ENCODE results near the gene KCTD12. TPM values are rescaled to one million over a fixed set of nuclear protein-coding genes. Genes with fewer than 3 reads are reported as not detected.

KCTD12 gene
- polyA plus RNA-seq, 3 donors: 30.9 to 67.1 (median 31.2) TPM

DNA sequence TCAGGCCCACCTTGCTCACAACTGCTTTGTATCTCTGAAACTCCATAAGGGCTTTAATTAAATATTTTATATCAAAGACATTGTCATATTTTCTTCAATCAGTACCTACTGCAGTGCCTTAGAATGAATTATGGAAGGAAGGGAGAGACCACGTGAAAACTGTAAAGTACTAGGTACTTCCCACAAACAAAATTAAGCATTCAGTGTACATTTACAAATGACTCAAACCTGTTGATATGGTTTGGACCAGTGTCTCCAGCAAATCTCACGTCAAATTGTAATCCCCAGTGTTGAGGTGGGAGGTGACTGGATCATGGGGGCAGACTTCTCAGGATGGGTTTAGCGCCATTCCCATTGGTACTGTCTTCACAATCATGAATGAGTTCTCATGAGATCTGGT, 23.2 kb downstream of the KCTD12 start:
- Histone ChIP-seq H3K4me1 (ENCODE audit: control insufficient read depth in 1 of 2, insufficient read depth in 2 of 2, low read length in 2 of 2) (no peaks in the 10 kb centered on the region), H3K79me2 (ENCODE audit: insufficient read depth, low read length) (no peaks in the 10 kb centered on the region), H4K20me1 (ENCODE audit: insufficient read depth, low read length) (no peaks in the 10 kb centered on the region), H3K9ac (ENCODE audit: insufficient read depth, low read length, poor library complexity, severe bottlenecking) (no peak overlapping the region), H3K27ac (ENCODE audit: low read depth in 1 of 2, low read length in 2 of 2) (no peak overlapping the region), H3K4me2 (replicated peaks; ENCODE audit: extremely low read depth, low read length, poor library complexity, severe bottlenecking) (no peak overlapping the region), H3K9me3 (replicated peaks in 1 of 2; ENCODE audit: control insufficient read depth in 1 of 2, insufficient read depth in 1 of 2, low read length in 2 of 2) (peaks cover 0 to 3% of the 10 kb centered on the region in 2 donors), H2AFZ (ENCODE audit: insufficient read depth, low read depth, low read length, poor library complexity, severe bottlenecking) (no peak overlapping the region), H3K4me3 (replicated peaks in 1 of 3; ENCODE audit: low read depth in 2 of 3, low read length in 3 of 3) (no peak overlapping the region), H3K27me3 (ENCODE audit: control insufficient read depth in 2 of 2, insufficient read depth in 2 of 2, low read length in 2 of 2) (no peaks in the 10 kb centered on the region), H3K36me3 (replicated peaks in 1 of 2; ENCODE audit: control insufficient read depth in 1 of 2, insufficient read depth in 2 of 2, low read length in 2 of 2) (no peaks in the 10 kb centered on the region)
- H3K36me3 Mint-ChIP-seq: peaks cover 2% of the 10 kb centered on the region in 2 donors
- H3K27ac Mint-ChIP-seq: no peak overlapping the region
- DNase-seq: no peak
- peaks cover 2% of the 10 kb centered on the region for H3K4me1 Mint-ChIP-seq
- H3K4me3 Mint-ChIP-seq: no peak overlapping the region
- no peak for TF ChIP-seq CTCF (IDR thresholded peaks at IDR 0.05)
- intact Hi-C loops (cut with micrococcal nuclease): no loop called here
- no peaks in the 10 kb centered on the region for H3K27me3 Mint-ChIP-seq (ENCODE audit: low read depth in 3 of 3)
- WGBS (ENCODE audit: insufficient coverage): no CpG with 5 or more reads among the region's 3 CpGs
- peaks cover 2 to 12% (median 7%) of the 10 kb centered on the region in 7 donors for H3K9me3 Mint-ChIP-seq

DNA sequence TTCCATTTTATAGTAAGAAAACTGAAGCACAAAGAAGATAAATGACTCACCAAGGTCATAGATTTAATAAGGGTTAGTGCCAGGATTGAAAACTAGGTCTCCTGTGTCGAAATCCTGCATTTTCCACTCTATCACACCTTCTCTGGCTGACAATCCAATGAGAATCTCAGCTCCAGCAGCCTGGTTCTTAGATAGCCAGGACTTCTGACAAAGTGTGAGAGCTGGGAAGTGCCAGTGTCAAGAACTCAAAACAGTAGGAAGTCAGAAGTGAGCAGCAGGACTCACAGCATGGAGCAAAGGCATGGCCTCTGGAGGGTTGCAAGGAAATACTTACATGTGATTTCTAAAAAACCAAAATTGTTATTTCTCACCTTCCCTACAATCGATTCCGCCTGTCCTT, 24.3 kb downstream of the KCTD12 start:
- Mint-ChIP-seq H3K4me3 (no peak overlapping the region), H3K27ac (peak overlapping the region in 1 of 7 donors; percentile 84), H3K27me3 (ENCODE audit: low read depth in 3 of 3) (no peaks in the 10 kb centered on the region), H3K4me1 (peaks cover 2% of the 10 kb centered on the region), H3K36me3 (peaks cover 2% of the 10 kb centered on the region in 2 donors), H3K9me3 (peaks cover 2 to 12% (median 7%) of the 10 kb centered on the region in 7 donors)
- TF ChIP-seq CTCF (IDR thresholded peaks at IDR 0.05): no peak
- Histone ChIP-seq H3K9me3 (replicated peaks in 1 of 2; ENCODE audit: control insufficient read depth in 1 of 2, insufficient read depth in 1 of 2, low read length in 2 of 2) (peaks cover 0 to 3% of the 10 kb centered on the region in 2 donors), H4K20me1 (ENCODE audit: insufficient read depth, low read length) (no peaks in the 10 kb centered on the region), H3K27ac (ENCODE audit: low read depth in 1 of 2, low read length in 2 of 2) (no peak overlapping the region), H3K79me2 (ENCODE audit: insufficient read depth, low read length) (no peaks in the 10 kb centered on the region), H3K4me1 (ENCODE audit: control insufficient read depth in 1 of 2, insufficient read depth in 2 of 2, low read length in 2 of 2) (no peaks in the 10 kb centered on the region), H3K4me3 (replicated peaks in 1 of 3; ENCODE audit: low read depth in 2 of 3, low read length in 3 of 3) (no peak overlapping the region), H3K4me2 (replicated peaks; ENCODE audit: extremely low read depth, low read length, poor library complexity, severe bottlenecking) (no peak overlapping the region), H3K9ac (ENCODE audit: insufficient read depth, low read length, poor library complexity, severe bottlenecking) (no peak overlapping the region), H3K27me3 (ENCODE audit: control insufficient read depth in 2 of 2, insufficient read depth in 2 of 2, low read length in 2 of 2) (no peaks in the 10 kb centered on the region), H3K36me3 (replicated peaks in 1 of 2; ENCODE audit: control insufficient read depth in 1 of 2, insufficient read depth in 2 of 2, low read length in 2 of 2) (no peaks in the 10 kb centered on the region), H2AFZ (ENCODE audit: insufficient read depth, low read depth, low read length, poor library complexity, severe bottlenecking) (no peak overlapping the region)
- intact Hi-C loops (cut with micrococcal nuclease): no loop called here
- WGBS (ENCODE audit: insufficient coverage): 88% methylated on average over 2 of the region's 3 CpGs
- DNase-seq: no peak
